Stomach smooth muscle (tissue), 2 donors: ENCODE results near the gene JDP2.

Experiments used
- H3K27ac ChIP-seq: one replicate; pipeline ENCODE4 v1.7.0; 2013; ENCODE audit warnings: mild to moderate bottlenecking, low read length, inconsistent platforms
- H3K27me3 ChIP-seq, 2 donors: one replicate each; pipeline ENCODE4 v1.7.0; 2013; ENCODE audit warnings: low read length in 2 of 2; ENCODE audit not compliant: insufficient read depth in 2 of 2, control insufficient read depth in 1 of 2
- H3K36me3 ChIP-seq, 2 donors: one replicate each; pipeline ENCODE4 v1.7.0; 2013; ENCODE audit warnings: low read length in 2 of 2; ENCODE audit not compliant: control insufficient read depth in 2 of 2, insufficient read depth in 2 of 2
- H3K4me1 ChIP-seq: one replicate; pipeline ENCODE4 v1.7.0; 2013; ENCODE audit warnings: low read length; ENCODE audit not compliant: control insufficient read depth, insufficient read depth
- H3K4me3 ChIP-seq, 2 donors: one replicate each; pipeline ENCODE4 v1.7.0; 2013; ENCODE audit warnings: low read length in 2 of 2
- H3K9ac ChIP-seq, 2 donors: one replicate each; pipeline ENCODE4 v1.7.0; 2013; ENCODE audit warnings: low read length in 2 of 2, mild to moderate bottlenecking in 1 of 2
- H3K9me3 ChIP-seq, 2 donors: one replicate each; pipeline ENCODE4 v1.7.0; 2013; ENCODE audit warnings: low read length in 2 of 2; ENCODE audit not compliant: control insufficient read depth in 2 of 2
- donor health status: healthy.
- donor health status: Pancreatic carcinoma.

The JDP2 gene

GRCh38 chr14:75392686-75393641, 34.9 kb upstream of the JDP2 start:
- Histone ChIP-seq H3K36me3 (no peaks in the 10 kb centered on the region), H3K4me1 (no peaks in the 10 kb centered on the region), H3K27ac (no peak overlapping the region), H3K9me3 (no peaks in the 10 kb centered on the region), H3K27me3 (no peaks in the 10 kb centered on the region), H3K9ac (no peak overlapping the region), H3K4me3 (no peak overlapping the region)

GRCh38 chr14:75393794-75394193, 34.0 kb upstream of the JDP2 start:
- no peak overlapping the region for H3K4me3 ChIP-seq
- H3K36me3 ChIP-seq = no peaks in the 10 kb centered on the region
- no peak overlapping the region for H3K27ac ChIP-seq
- no peaks in the 10 kb centered on the region for H3K27me3 ChIP-seq
- no peak overlapping the region for H3K9ac ChIP-seq
- H3K9me3 ChIP-seq = no peaks in the 10 kb centered on the region
- H3K4me1 ChIP-seq = no peaks in the 10 kb centered on the region

GRCh38 chr14:75395862-75396261, 32.0 kb upstream of the JDP2 start:
- no peak overlapping the region for H3K27ac ChIP-seq
- H3K36me3 ChIP-seq = no peaks in the 10 kb centered on the region
- H3K9ac ChIP-seq = no peak overlapping the region
- H3K27me3 ChIP-seq = no peaks in the 10 kb centered on the region
- peaks cover 14% of the 10 kb centered on the region for H3K4me1 ChIP-seq
- H3K4me3 ChIP-seq = no peak overlapping the region
- H3K9me3 ChIP-seq = no peaks in the 10 kb centered on the region

GRCh38 chr14:75399321-75399720, 28.5 kb upstream of the JDP2 start:
- peak overlapping the region; percentile 90 for H3K27ac ChIP-seq
- H3K4me3 ChIP-seq = no peak overlapping the region
- H3K9me3 ChIP-seq = no peaks in the 10 kb centered on the region
- H3K27me3 ChIP-seq = no peaks in the 10 kb centered on the region
- H3K36me3 ChIP-seq = no peaks in the 10 kb centered on the region
- H3K9ac ChIP-seq = no peak overlapping the region
- H3K4me1 ChIP-seq = peaks cover 27% of the 10 kb centered on the region

DNA sequence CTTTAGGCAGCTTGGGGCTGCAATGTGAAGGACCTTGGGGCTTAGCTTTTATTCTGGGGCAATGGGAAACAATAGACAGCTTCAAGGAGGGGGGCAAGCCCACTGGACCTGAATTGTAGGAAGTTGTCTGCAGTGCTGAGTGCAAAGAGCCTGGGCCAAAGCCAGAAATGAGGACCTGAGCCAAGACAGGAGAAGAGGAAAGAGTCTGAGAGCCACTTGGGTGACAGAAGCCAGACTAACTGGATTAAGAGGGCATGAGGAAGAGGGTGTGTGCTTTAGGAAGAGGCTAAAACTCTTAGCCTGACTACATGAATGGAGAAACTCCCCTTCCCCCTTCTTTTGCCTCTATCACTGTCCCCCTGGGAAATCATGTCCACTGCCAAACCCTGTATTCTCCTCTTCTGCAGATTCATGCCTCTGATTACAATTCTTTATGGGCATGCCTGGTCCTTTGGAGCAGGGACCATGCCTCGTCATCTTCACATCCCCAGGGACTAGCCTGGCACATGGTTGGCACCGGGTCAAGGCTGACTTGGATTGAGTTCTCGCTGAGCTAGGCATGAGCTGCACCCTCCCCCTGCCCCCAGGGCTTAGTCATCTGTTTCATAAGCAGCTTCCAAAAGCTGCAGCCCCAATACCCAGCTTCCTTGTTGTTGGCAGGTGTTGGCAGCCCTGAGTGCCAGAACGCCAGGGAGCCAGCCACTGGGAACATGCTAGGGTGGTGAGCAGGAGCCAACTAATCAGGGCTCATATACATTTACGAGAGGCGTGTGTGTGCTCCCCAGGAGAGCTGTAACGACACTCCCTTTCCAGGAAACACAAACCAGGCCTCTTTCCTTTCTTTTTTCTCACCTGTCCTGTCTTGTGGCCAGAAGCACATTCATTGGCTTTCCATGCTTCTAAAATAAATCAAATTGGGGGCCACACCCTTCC, 27.7 kb upstream of the JDP2 start:
- Histone ChIP-seq H3K36me3 (no peaks in the 10 kb centered on the region), H3K9me3 (no peaks in the 10 kb centered on the region), H3K4me1 (peaks cover 27% of the 10 kb centered on the region), H3K27me3 (no peaks in the 10 kb centered on the region), H3K27ac (peak overlapping the region; percentile 90), H3K9ac (peak overlapping the region; percentile 40 to 55), H3K4me3 (peak overlapping the region; percentile 8 to 40)

GRCh38 chr14:75401361-75401760, 26.5 kb upstream of the JDP2 start:
- peaks cover 27% of the 10 kb centered on the region for H3K4me1 ChIP-seq
- H3K9me3 ChIP-seq = no peaks in the 10 kb centered on the region
- peak overlapping the region; percentile 90 for H3K27ac ChIP-seq
- H3K9ac ChIP-seq = peak overlapping the region; percentile 66 to 71
- no peaks in the 10 kb centered on the region for H3K27me3 ChIP-seq
- peak overlapping the region; percentile 2 to 47 for H3K4me3 ChIP-seq
- H3K36me3 ChIP-seq = no peaks in the 10 kb centered on the region

DNA sequence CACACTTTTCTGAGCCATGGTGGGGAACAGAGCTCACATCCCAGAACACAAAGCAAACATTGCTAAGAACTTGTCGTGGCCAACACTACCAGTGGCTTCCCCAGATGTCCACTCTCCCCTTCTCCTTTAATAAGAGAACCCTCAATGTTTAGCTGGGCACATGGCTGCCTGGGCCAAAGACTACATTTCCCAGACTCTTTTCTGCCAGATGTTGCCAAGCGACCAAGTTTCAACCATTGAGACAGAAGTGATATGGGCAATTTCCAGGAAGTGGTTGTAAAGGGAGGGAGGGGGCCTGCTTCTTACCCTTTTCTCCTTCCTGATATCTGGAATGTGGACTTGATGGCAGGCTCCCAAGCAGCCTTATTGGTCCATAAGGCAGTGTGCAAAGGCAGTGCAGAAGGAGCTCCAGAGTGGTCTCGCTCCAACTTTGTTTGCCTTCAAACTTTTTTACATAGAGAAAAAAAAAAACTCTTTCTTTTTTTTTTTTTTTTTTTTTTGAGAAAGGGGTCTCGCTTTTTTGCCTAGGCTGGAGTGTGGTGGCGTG, 24.9 kb upstream of the JDP2 start:
- no peak overlapping the region for H3K27ac ChIP-seq

DNA sequence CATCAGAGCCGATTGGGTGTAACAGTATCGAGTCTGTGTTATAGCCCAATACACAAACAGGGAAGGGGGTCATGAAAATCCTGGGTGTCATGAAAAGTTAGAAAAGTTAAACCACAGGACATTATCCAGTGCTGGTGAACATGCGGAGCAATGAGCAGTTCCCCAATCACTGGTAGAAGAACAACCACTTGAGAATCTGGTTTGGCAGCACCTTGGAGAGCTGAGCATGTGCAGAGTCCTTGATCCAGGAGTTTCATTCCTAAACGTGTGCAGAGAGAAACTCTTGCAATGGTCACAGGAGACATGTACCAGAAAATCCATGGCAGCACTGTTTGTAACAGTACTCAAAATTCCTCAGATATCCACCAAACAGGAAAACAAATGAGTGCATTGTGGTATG, 23.0 kb upstream of the JDP2 start:
- Histone ChIP-seq H3K4me3 (no peak overlapping the region), H3K4me1 (peaks cover 23% of the 10 kb centered on the region), H3K36me3 (no peaks in the 10 kb centered on the region), H3K27ac (no peak overlapping the region), H3K9me3 (no peaks in the 10 kb centered on the region), H3K9ac (no peak overlapping the region), H3K27me3 (no peaks in the 10 kb centered on the region)

More for the DNA sequence above, 24.9 kb upstream of the JDP2 start:
- peaks cover 27% of the 10 kb centered on the region for H3K4me1 ChIP-seq
- no peak overlapping the region for H3K4me3 ChIP-seq
- H3K9ac ChIP-seq = no peak overlapping the region
- H3K27me3 ChIP-seq = no peaks in the 10 kb centered on the region
- no peaks in the 10 kb centered on the region for H3K36me3 ChIP-seq
- no peaks in the 10 kb centered on the region for H3K9me3 ChIP-seq

- no peaks in the 10 kb centered on the region for H3K9me3 ChIP-seq
- no peak overlapping the region for H3K27ac ChIP-seq
- peaks cover 12% of the 10 kb centered on the region for H3K4me1 ChIP-seq
- H3K4me3 ChIP-seq = no peak overlapping the region
- no peak overlapping the region for H3K9ac ChIP-seq
- no peaks in the 10 kb centered on the region for H3K36me3 ChIP-seq
- no peaks in the 10 kb centered on the region for H3K27me3 ChIP-seq
Observed at GRCh38 chr14:75406102-75406501, 21.7 kb upstream of the JDP2 start.

DNA sequence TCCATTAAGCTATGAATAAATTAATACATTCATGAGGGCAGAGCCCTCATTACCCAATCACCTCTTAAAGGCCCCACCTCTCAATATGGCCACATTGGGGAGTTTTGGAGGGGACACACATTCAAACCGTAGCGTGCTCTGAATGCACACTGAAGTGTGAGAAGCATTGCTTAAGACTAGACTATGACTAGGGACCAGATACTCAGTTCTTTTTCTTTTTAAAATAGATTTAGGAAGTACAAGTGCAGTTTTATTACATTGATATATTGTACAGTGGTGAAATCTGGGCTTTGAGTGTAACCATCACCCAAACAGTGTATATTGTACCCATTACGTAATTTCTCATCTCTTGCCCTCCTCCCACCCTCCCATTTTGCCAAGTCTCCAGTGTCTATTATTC, 21.0 kb upstream of the JDP2 start:
- Histone ChIP-seq H3K9ac (no peak overlapping the region), H3K9me3 (no peaks in the 10 kb centered on the region), H3K4me3 (no peak overlapping the region), H3K27ac (no peak overlapping the region), H3K36me3 (no peaks in the 10 kb centered on the region), H3K4me1 (peaks cover 6% of the 10 kb centered on the region), H3K27me3 (no peaks in the 10 kb centered on the region)
